ENCODE data around the gene RPS6KA3. TPM values are rescaled to one million over a fixed set of nuclear protein-coding genes. Genes with fewer than 3 reads are reported as not detected.

Gene RPS6KA3
- total RNA-seq, 1 experiment from 2014 or later = 35.5 TPM

GRCh38 chrX:20267931-20268701, 1.4 kb upstream of the RPS6KA3 start:
- H3K9me2 ChIP-seq (ENCODE audit: insufficient read depth) = no peaks in the 10 kb centered on the region
- ChIA-PET POLR2A (no interaction called here), RAD21 (ENCODE audit: low non-redundant PET in 1 of 2, low total read pairs in 2 of 2, uncharacterized antibody in 2 of 2, unreplicated experiment in 2 of 2) (no interaction called here), CTCF (no interaction called here)
- no peak overlapping the region for H3K4me2 ChIP-seq (ENCODE audit: low read length)
- TF ChIP-seq, protein P1, sequence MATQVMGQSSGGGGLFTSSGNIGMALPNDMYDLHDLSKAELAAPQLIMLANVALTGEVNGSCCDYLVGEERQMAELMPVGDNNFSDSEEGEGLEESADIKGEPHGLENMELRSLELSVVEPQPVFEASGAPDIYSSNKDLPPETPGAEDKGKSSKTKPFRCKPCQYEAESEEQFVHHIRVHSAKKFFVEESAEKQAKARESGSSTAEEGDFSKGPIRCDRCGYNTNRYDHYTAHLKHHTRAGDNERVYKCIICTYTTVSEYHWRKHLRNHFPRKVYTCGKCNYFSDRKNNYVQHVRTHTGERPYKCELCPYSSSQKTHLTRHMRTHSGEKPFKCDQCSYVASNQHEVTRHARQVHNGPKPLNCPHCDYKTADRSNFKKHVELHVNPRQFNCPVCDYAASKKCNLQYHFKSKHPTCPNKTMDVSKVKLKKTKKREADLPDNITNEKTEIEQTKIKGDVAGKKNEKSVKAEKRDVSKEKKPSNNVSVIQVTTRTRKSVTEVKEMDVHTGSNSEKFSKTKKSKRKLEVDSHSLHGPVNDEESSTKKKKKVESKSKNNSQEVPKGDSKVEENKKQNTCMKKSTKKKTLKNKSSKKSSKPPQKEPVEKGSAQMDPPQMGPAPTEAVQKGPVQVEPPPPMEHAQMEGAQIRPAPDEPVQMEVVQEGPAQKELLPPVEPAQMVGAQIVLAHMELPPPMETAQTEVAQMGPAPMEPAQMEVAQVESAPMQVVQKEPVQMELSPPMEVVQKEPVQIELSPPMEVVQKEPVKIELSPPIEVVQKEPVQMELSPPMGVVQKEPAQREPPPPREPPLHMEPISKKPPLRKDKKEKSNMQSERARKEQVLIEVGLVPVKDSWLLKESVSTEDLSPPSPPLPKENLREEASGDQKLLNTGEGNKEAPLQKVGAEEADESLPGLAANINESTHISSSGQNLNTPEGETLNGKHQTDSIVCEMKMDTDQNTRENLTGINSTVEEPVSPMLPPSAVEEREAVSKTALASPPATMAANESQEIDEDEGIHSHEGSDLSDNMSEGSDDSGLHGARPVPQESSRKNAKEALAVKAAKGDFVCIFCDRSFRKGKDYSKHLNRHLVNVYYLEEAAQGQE (IDR thresholded peaks at IDR 0.05; ENCODE audit: low read depth) = no peak
- TF ChIP-seq EZH2phosphoT487 (IDR thresholded peaks at IDR 0.05; ENCODE audit: borderline replicate concordance) = no peak
- no peak for TF ChIP-seq EGR1 (IDR thresholded peaks at IDR 0.05; ENCODE audit: low read depth)
- TF ChIP-seq ZNF274 (IDR thresholded peaks at IDR 0.05; ENCODE audit: low read depth, low read length) = no peak
- TF ChIP-seq POLR2AphosphoS5 (IDR thresholded peaks at IDR 0.05; ENCODE audit: low read depth, low read length) = no peak
- no peak for TF ChIP-seq ZBTB33 (IDR thresholded peaks at IDR 0.05; ENCODE audit: extremely low read depth, insufficient replicate concordance, low read length)
- no peak for TF ChIP-seq ZFX (IDR thresholded peaks at IDR 0.05)
- TF ChIP-seq TCF7L2 (IDR thresholded peaks at IDR 0.05; ENCODE audit: borderline replicate concordance, extremely low read depth, insufficient read depth, insufficient read length) = no peak
- TF ChIP-seq CTCF (IDR thresholded peaks at IDR 0.05 in 2 of 3, conservative IDR thresholded peaks at IDR 0.05 in 1 of 3; ENCODE audit: borderline replicate concordance in 1 of 3, insufficient read depth in 1 of 3, low read depth in 2 of 3, low read length in 2 of 3) = no peak
- no peak for TF ChIP-seq JUND (IDR thresholded peaks at IDR 0.05)
- TF ChIP-seq MAX (IDR thresholded peaks at IDR 0.05) = no peak
- H3K4me1 ChIP-seq (ENCODE audit: control insufficient read depth in 1 of 2, insufficient read depth in 2 of 2, low read length in 2 of 2) = peaks cover 4 to 19% of the 10 kb centered on the region in 2 experiments
- H2AFZ ChIP-seq (ENCODE audit: low read depth, low read length, poor library complexity, severe bottlenecking) = no peak overlapping the region
- no peaks in the 10 kb centered on the region for H3K27me3 ChIP-seq (ENCODE audit: insufficient read depth, low read length)
- H3K27ac ChIP-seq (ENCODE audit: low read depth, low read length) = no peak overlapping the region
- DNase-seq (ENCODE audit: low read depth, low spot score) (no peak), ATAC-seq (no peak)
- 0 out of 2 replicates have a peak, but pooled peaks cover 4% of the 10 kb centered on the region for H4K20me1 ChIP-seq (ENCODE audit: insufficient read depth)
- H3K36me3 ChIP-seq (ENCODE audit: control insufficient read depth in 1 of 2, insufficient read depth in 2 of 2, low read length in 2 of 2) = no peaks in the 10 kb centered on the region
- no TSS peak for BruUV-seq (replicated peaks)
- intact Hi-C loops (cut with micrococcal nuclease) = no loop called here
- peaks cover 29% of the 10 kb centered on the region for H3K79me2 ChIP-seq (ENCODE audit: insufficient read depth, low read length)
- H3K9ac ChIP-seq (ENCODE audit: low read length) = no peak overlapping the region
- H3K9me3 ChIP-seq (ENCODE audit: control insufficient read depth in 1 of 2, insufficient read depth in 1 of 2, low read depth in 1 of 2, low read length in 2 of 2) = no peaks in the 10 kb centered on the region
- H3K4me3 ChIP-seq (replicated peaks in 1 of 2; ENCODE audit: low read depth in 1 of 2, low read length in 2 of 2) = no peak overlapping the region

All from HCT116 (cell line).